ENCODE results near the gene SKA3.

The SKA3 gene

GRCh38 chr13:21118180-21118579, 58.2 kb downstream of the SKA3 start:
- no peak for TF ChIP-seq CTCF (IDR thresholded peaks at IDR 0.05; ENCODE audit: extremely low read depth, missing control alignments)
- DNase-seq (ENCODE audit: low spot score): no peak

GRCh38 chr13:21117104-21117809, 59.1 kb downstream of the SKA3 start:
- TF ChIP-seq CTCF (IDR thresholded peaks at IDR 0.05; ENCODE audit: extremely low read depth, missing control alignments): no peak
- DNase-seq (ENCODE audit: low spot score): no peak

GRCh38 chr13:21116141-21116540, 60.2 kb downstream of the SKA3 start:
- TF ChIP-seq CTCF (IDR thresholded peaks at IDR 0.05; ENCODE audit: extremely low read depth, missing control alignments): no peak
- no peak for DNase-seq (ENCODE audit: low spot score)

- no peak for TF ChIP-seq CTCF (IDR thresholded peaks at IDR 0.05; ENCODE audit: extremely low read depth, missing control alignments)
- no peak for DNase-seq (ENCODE audit: low spot score)
Observed at GRCh38 chr13:21115231-21115630, 61.1 kb downstream of the SKA3 start.

- no peak for TF ChIP-seq CTCF (IDR thresholded peaks at IDR 0.05; ENCODE audit: extremely low read depth, missing control alignments)
- no peak for DNase-seq (ENCODE audit: low spot score)
Observed at GRCh38 chr13:21111546-21111945, 64.8 kb downstream of the SKA3 start.

GRCh38 chr13:21109168-21109567, 67.2 kb downstream of the SKA3 start:
- DNase-seq (ENCODE audit: low spot score): no peak
- no peak for TF ChIP-seq CTCF (IDR thresholded peaks at IDR 0.05; ENCODE audit: extremely low read depth, missing control alignments)

GRCh38 chr13:21106089-21106488, 70.3 kb downstream of the SKA3 start:
- TF ChIP-seq CTCF (IDR thresholded peaks at IDR 0.05; ENCODE audit: extremely low read depth, missing control alignments): no peak
- DNase-seq (ENCODE audit: low spot score): no peak

All from GM20000 (cell line).